Measurements from ENCODE around the gene RAD9A.
A peak's percentile ranks its signal among the peaks of the same experiment; 100 is the strongest.

RAD9A gene

GRCh38 chr11:67374571-67375281 is 17.1 kb upstream of the RAD9A start:
- no peak for DNase-seq
- TF ChIP-seq POLR2A (IDR thresholded peaks at IDR 0.05; ENCODE audit: low read length) (no peak), GATA1 (IDR thresholded peaks at IDR 0.05; ENCODE audit: low read depth, low read length) (no peak)

- DNase-seq = no peak
- TF ChIP-seq POLR2A (IDR thresholded peaks at IDR 0.05; ENCODE audit: low read length) = no peak
- TF ChIP-seq GATA1 (IDR thresholded peaks at IDR 0.05; ENCODE audit: low read depth, low read length) = no peak
Measured at GRCh38 chr11:67375320-67376055, 16.3 kb upstream of the RAD9A start.

GRCh38 chr11:67376063-67376820 is 15.5 kb upstream of the RAD9A start:
- TF ChIP-seq GATA1 (IDR thresholded peaks at IDR 0.05; ENCODE audit: low read depth, low read length) (no peak), POLR2A (IDR thresholded peaks at IDR 0.05; ENCODE audit: low read length) (no peak)
- no peak for DNase-seq

GRCh38 chr11:67376873-67377808 is 14.6 kb upstream of the RAD9A start:
- no peak for DNase-seq

GRCh38 chr11:67378544-67378943 is 13.2 kb upstream of the RAD9A start:
- no peak for DNase-seq
- TF ChIP-seq GATA1 (IDR thresholded peaks at IDR 0.05; ENCODE audit: low read depth, low read length) (no peak), POLR2A (IDR thresholded peaks at IDR 0.05; ENCODE audit: low read length) (no peak)

More at GRCh38 chr11:67376873-67377808, 14.6 kb upstream of the RAD9A start:
- no peak for TF ChIP-seq GATA1 (IDR thresholded peaks at IDR 0.05; ENCODE audit: low read depth, low read length)
- no peak for TF ChIP-seq POLR2A (IDR thresholded peaks at IDR 0.05; ENCODE audit: low read length)

- TF ChIP-seq POLR2A (IDR thresholded peaks at IDR 0.05; ENCODE audit: low read length) (no peak), GATA1 (IDR thresholded peaks at IDR 0.05; ENCODE audit: low read depth, low read length) (no peak)
- peak; percentile 50 to 76 for DNase-seq
Measured at GRCh38 chr11:67379061-67380058, 12.4 kb upstream of the RAD9A start.

GRCh38 chr11:67381244-67381972 is 10.4 kb upstream of the RAD9A start:
- TF ChIP-seq POLR2A (IDR thresholded peaks at IDR 0.05; ENCODE audit: low read length) (no peak), GATA1 (IDR thresholded peaks at IDR 0.05; ENCODE audit: low read depth, low read length) (no peak)
- DNase-seq = no peak

GRCh38 chr11:67382276-67383136 is 9.3 kb upstream of the RAD9A start:
- peak; percentile 83 to 92 for DNase-seq
- TF ChIP-seq GATA1 (IDR thresholded peaks at IDR 0.05; ENCODE audit: low read depth, low read length) (no peak), POLR2A (IDR thresholded peaks at IDR 0.05; ENCODE audit: low read length) (no peak)

- peak in 1 of 2 experiments; percentile 54 for DNase-seq
- no peak for TF ChIP-seq GATA1 (IDR thresholded peaks at IDR 0.05; ENCODE audit: low read depth, low read length)
- TF ChIP-seq POLR2A (IDR thresholded peaks at IDR 0.05; ENCODE audit: low read length) = no peak
Measured at GRCh38 chr11:67384851-67385366, 6.9 kb upstream of the RAD9A start.

- TF ChIP-seq POLR2A (IDR thresholded peaks at IDR 0.05; ENCODE audit: low read length) (no peak), GATA1 (IDR thresholded peaks at IDR 0.05; ENCODE audit: low read depth, low read length) (no peak)
- DNase-seq = no peak
Measured at GRCh38 chr11:67387069-67387468, 4.7 kb upstream of the RAD9A start.

All from erythroblast (primary cell).